Kidney (tissue), 14 donors: ENCODE data around the gene KIF2C. TPM values are rescaled to one million over a fixed set of nuclear protein-coding genes. Genes with fewer than 3 reads are reported as not detected.

Source experiments
- DNase-seq, 5 donors: peaks; one replicate each; pipeline ENCODE4 v3.0.0-alpha.2; 2013 to 2020
- FAIRE-seq: peaks from 2 replicates; lab custom pipeline; 2012; peaks lifted over from hg19 to GRCh38; lab: Jason Lieb, UNC
- H3K27ac ChIP-seq, 2 donors: one replicate each; pipeline ENCODE4 v1.7.0; 2013; ENCODE audit warnings: low read depth in 2 of 2, low read length in 2 of 2, inconsistent platforms in 1 of 2
- H3K27me3 ChIP-seq: one replicate; pipeline ENCODE4 v1.7.1; 2013; ENCODE audit warnings: low read length, inconsistent platforms; ENCODE audit not compliant: control insufficient read depth, insufficient read depth
- H3K36me3 ChIP-seq, 3 donors: one replicate each; pipeline versions ENCODE4 v1.7.0 to v1.7.1; 2013; ENCODE audit warnings: low read length in 3 of 3, control low read depth in 1 of 3, inconsistent platforms in 1 of 3; ENCODE audit not compliant: insufficient read depth in 3 of 3, control insufficient read depth in 2 of 3
- H3K4me1 ChIP-seq, 3 donors: one replicate each; pipeline versions ENCODE4 v1.7.0 to v1.7.1; 2013; ENCODE audit warnings: low read length in 3 of 3, inconsistent platforms in 1 of 3, low read depth in 1 of 3; ENCODE audit not compliant: control insufficient read depth in 2 of 3, insufficient read depth in 2 of 3
- H3K4me3 ChIP-seq, 3 donors: one replicate each; pipeline versions ENCODE4 v1.7.0 to v1.8.1; 2013; ENCODE audit warnings: low read length in 3 of 3, control low read depth in 1 of 3, inconsistent platforms in 1 of 3
- H3K9ac ChIP-seq, 3 donors: one replicate each; pipeline versions ENCODE4 v1.7.0 to v1.7.1; 2013; ENCODE audit warnings: low read length in 3 of 3, control low read depth in 1 of 3, inconsistent platforms in 1 of 3
- H3K9me3 ChIP-seq, 3 donors: one replicate each; pipeline versions ENCODE4 v1.7.0 to v1.7.1; 2013; ENCODE audit warnings: low read length in 3 of 3, control low read depth in 1 of 3, inconsistent platforms in 1 of 3; ENCODE audit not compliant: control insufficient read depth in 2 of 3, insufficient read depth in 1 of 3
- CTCF ChIP-seq: IDR thresholded peaks from 3 replicates; pipeline ENCODE4 v1.5.1; 2012; ENCODE audit warnings: mild to moderate bottlenecking, moderate library complexity, borderline replicate concordance; ENCODE audit not compliant: insufficient read depth; ENCODE audit errors: extremely low read depth
- intact Hi-C: fragments of 100-400 bp; cut with DNase I; formaldehyde crosslinking; loops from one replicate; pipeline ENCODE4 v1.11.1; 2022
- polyA plus RNA-seq: library from polyadenylated mRNA; stranded (reverse); fragments of 350-450 nt; fragmentation: Illumina TruSeq; extraction: RNeasy Lipid Tissue Mini Kit (QIAGEN cat#74804); gene quantifications from one replicate; pipeline ENCODE4 v1.2.3, GENCODE V29; 2014; ENCODE audit warnings: low read depth, low replicate concordance; ENCODE audit not compliant: insufficient read depth
- total RNA-seq: library from RNA; stranded (reverse); fragmentation: NEBNext Ultra II Directional; extraction: Animal tissue kit (Norgen Biotek cat#: 25700); gene quantifications from one replicate; pipeline ENCODE4 v1.2.1, GENCODE V29; 2021
- donor health status: control.
- donor health status: control.
- donor health status: control.
- donor health status: control.
- donor health status: control.
- donor health status: DM: yes; HTN: yes; CAD: no.
- donor health status: Normal renal cell carcinoma (clear cell type).

The KIF2C gene
- total and polyA plus RNA-seq, 2 donors from 2014 or later: 0.47 to 1.4 TPM

- peaks cover 0 to 18% (median 0%) of the 10 kb centered on the region in 3 donors for H3K4me1 ChIP-seq
- H3K4me3 ChIP-seq: no peak overlapping the region
- FAIRE-seq: no peak
Observed at GRCh38 chr1:44817307-44817706, 77.7 kb downstream of the KIF2C start.

More at GRCh38 chr1:44817307-44817706, 77.7 kb downstream of the KIF2C start:
- DNase-seq: no peak
- Histone ChIP-seq H3K36me3 (no peaks in the 10 kb centered on the region), H3K27ac (no peak overlapping the region), H3K9me3 (no peaks in the 10 kb centered on the region), H3K27me3 (no peaks in the 10 kb centered on the region), H3K9ac (no peak overlapping the region)
- no peak for TF ChIP-seq CTCF
- intact Hi-C loops: no loop called here

Other genes starting within 250 kb of the KIF2C start
- 16.4 TPM for gene TMEM53, start 65.4 kb upstream of the KIF2C start, total RNA-seq
- 45.0 TPM for gene TMEM53, start 65.4 kb upstream of the KIF2C start, polyA plus RNA-seq
- gene ARMH1, start 65.1 kb upstream of the KIF2C start, total RNA-seq: 3.9 TPM
- 3.4 TPM for gene ARMH1, start 65.1 kb upstream of the KIF2C start, polyA plus RNA-seq
- gene RNU5D-1, start 8.7 kb upstream of the KIF2C start, total RNA-seq: not detected
- gene RNU5D-1, start 8.7 kb upstream of the KIF2C start, polyA plus RNA-seq: not detected
- 1,449 TPM for gene RPS8, start 35.7 kb downstream of the KIF2C start, total RNA-seq
- 1,538 TPM for gene RPS8, start 35.7 kb downstream of the KIF2C start, polyA plus RNA-seq
- 0.50 TPM for gene BEST4, start 48.3 kb downstream of the KIF2C start, total RNA-seq
- gene BEST4, start 48.3 kb downstream of the KIF2C start, polyA plus RNA-seq: 0.37 TPM
- gene PLK3, start 60.5 kb downstream of the KIF2C start, total RNA-seq: 24.3 TPM
- 4.4 TPM for gene PLK3, start 60.5 kb downstream of the KIF2C start, polyA plus RNA-seq
- 1.2 TPM for gene DYNLT4, start 67.5 kb downstream of the KIF2C start, total RNA-seq
- not detected for gene DYNLT4, start 67.5 kb downstream of the KIF2C start, polyA plus RNA-seq
- 16.5 TPM for gene BTBD19, start 68.7 kb downstream of the KIF2C start, total RNA-seq
- 3.2 TPM for gene BTBD19, start 68.7 kb downstream of the KIF2C start, polyA plus RNA-seq
- gene PTCH2, start 103.4 kb downstream of the KIF2C start, total RNA-seq: 1.2 TPM
- 0.24 TPM for gene PTCH2, start 103.4 kb downstream of the KIF2C start, polyA plus RNA-seq
- 20.6 TPM for gene EIF2B3, start 246.8 kb downstream of the KIF2C start, total RNA-seq
- 25.0 TPM for gene EIF2B3, start 246.8 kb downstream of the KIF2C start, polyA plus RNA-seq